H9 (cell line): ENCODE results near the gene HEXIM1. TPM values are rescaled to one million over a fixed set of nuclear protein-coding genes. Genes with fewer than 3 reads are reported as not detected.

Experiments
- DNase-seq: peaks from one replicate; pipeline ENCODE4 v3.0.0-alpha.2; 2017
- H2AFZ ChIP-seq: one replicate; pipeline ENCODE4 v1.6.1; 2013; ENCODE audit warnings: mild to moderate bottlenecking, low read length, control low read depth, moderate library complexity
- H2AK5ac ChIP-seq: 2 replicates; pipeline ENCODE4 v1.6.1; 2013; ENCODE audit warnings: low read length, control low read depth, mixed read lengths; ENCODE audit not compliant: insufficient read length
- H2BK120ac ChIP-seq: one replicate; pipeline ENCODE4 v1.6.1; 2013; ENCODE audit warnings: low read depth, mild to moderate bottlenecking, low read length, control low read depth, inconsistent platforms; ENCODE audit not compliant: poor library complexity, severe bottlenecking
- H2BK12ac ChIP-seq: 2 replicates; pipeline ENCODE4 v1.6.1; 2013; ENCODE audit warnings: low read length, control low read depth, mixed read lengths, low read depth; ENCODE audit not compliant: insufficient read length
- H2BK15ac ChIP-seq: 2 replicates; pipeline ENCODE4 v1.6.1; 2013; ENCODE audit warnings: low read depth, low read length, control low read depth
- H2BK20ac ChIP-seq: one replicate; pipeline ENCODE4 v1.6.1; 2013; ENCODE audit warnings: low read depth, mild to moderate bottlenecking, low read length, control low read depth, inconsistent platforms; ENCODE audit not compliant: poor library complexity, severe bottlenecking
- H2BK5ac ChIP-seq: 2 replicates; pipeline ENCODE4 v1.6.1; 2013; ENCODE audit warnings: low read length, control low read depth, mixed read lengths; ENCODE audit not compliant: insufficient read length
- H3K14ac ChIP-seq: 2 replicates; pipeline ENCODE4 v1.6.1; 2013; ENCODE audit warnings: low read length, control low read depth; ENCODE audit not compliant: insufficient read depth
- H3K18ac ChIP-seq: 2 replicates; pipeline ENCODE4 v1.6.1; 2013; ENCODE audit warnings: low read depth, mild to moderate bottlenecking, mixed read lengths, low read length, control low read depth; ENCODE audit not compliant: insufficient read length
- H3K23ac ChIP-seq: 2 replicates; pipeline ENCODE4 v1.6.1; 2013; ENCODE audit warnings: low read length, control low read depth, mixed read lengths, low read depth; ENCODE audit not compliant: insufficient read length
- H3K23me2 ChIP-seq: 2 replicates; pipeline ENCODE4 v1.6.1; 2013; ENCODE audit warnings: low read depth, mild to moderate bottlenecking, mixed read lengths, low read length, control low read depth; ENCODE audit not compliant: insufficient read length, poor library complexity, severe bottlenecking
- H3K27ac ChIP-seq: 2 replicates; pipeline ENCODE4 v1.5.1; 2013; ENCODE audit warnings: low read length, control low read depth, mixed read lengths, low read depth; ENCODE audit not compliant: insufficient read length
- H3K27me3 ChIP-seq: 2 replicates; pipeline ENCODE4 v1.6.1; 2013; ENCODE audit warnings: low read length, control low read depth, inconsistent platforms; ENCODE audit not compliant: insufficient read depth
- H3K4ac ChIP-seq: 2 replicates; pipeline ENCODE4 v1.6.1; 2013; ENCODE audit warnings: low read depth, mild to moderate bottlenecking, control low read depth, inconsistent platforms, low read length, moderate library complexity
- H3K4me1 ChIP-seq: 2 replicates; pipeline ENCODE4 v1.6.1; 2013; ENCODE audit warnings: low read length, control low read depth, inconsistent platforms; ENCODE audit not compliant: insufficient read depth
- H3K4me2 ChIP-seq: 2 replicates; pipeline ENCODE4 v1.6.1; 2013; ENCODE audit warnings: low read length, control low read depth, mixed read lengths; ENCODE audit not compliant: insufficient read length, insufficient read depth
- H3K56ac ChIP-seq: 2 replicates; pipeline ENCODE4 v1.6.1; 2013; ENCODE audit warnings: low read depth, mild to moderate bottlenecking, mixed read lengths, low read length, control low read depth; ENCODE audit not compliant: insufficient read length
- H3K79me1 ChIP-seq: 2 replicates; pipeline ENCODE4 v1.6.1; 2013; ENCODE audit warnings: low read depth, mild to moderate bottlenecking, moderate library complexity, low read length, control low read depth, inconsistent platforms; ENCODE audit not compliant: insufficient read depth, poor library complexity, severe bottlenecking
- H3K79me2 ChIP-seq: 2 replicates; pipeline ENCODE4 v1.6.1; 2013; ENCODE audit warnings: low read length, control low read depth, inconsistent platforms; ENCODE audit not compliant: insufficient read depth
- H3K9ac ChIP-seq: 2 replicates; pipeline ENCODE4 v1.6.1; 2013; ENCODE audit warnings: low read length, control low read depth, mixed read lengths; ENCODE audit not compliant: insufficient read length; ENCODE audit errors: extremely low read depth
- H3K9me3 ChIP-seq: one replicate; pipeline ENCODE4 v1.6.1; 2013; ENCODE audit warnings: low read depth, low read length, inconsistent platforms; ENCODE audit not compliant: control insufficient read depth
- H3T11ph ChIP-seq: one replicate; pipeline ENCODE4 v1.6.1; 2013; ENCODE audit warnings: mild to moderate bottlenecking, low read length, control low read depth, inconsistent platforms
- H4K20me1 ChIP-seq: one replicate; pipeline ENCODE4 v1.6.1; 2013; ENCODE audit not compliant: control insufficient read depth, insufficient read length, insufficient read depth
- H4K5ac ChIP-seq: 2 replicates; pipeline ENCODE4 v1.6.1; 2013; ENCODE audit warnings: low read depth, mild to moderate bottlenecking, mixed read lengths, low read length, control low read depth; ENCODE audit not compliant: insufficient read length
- H4K8ac ChIP-seq: replicated peaks from 2 replicates; pipeline ENCODE4 v1.6.1; 2013; ENCODE audit warnings: low read length, control low read depth, mixed read lengths, low read depth; ENCODE audit not compliant: insufficient read length
- H4K91ac ChIP-seq: 2 replicates; pipeline ENCODE4 v1.6.1; 2013; ENCODE audit warnings: low read depth, mild to moderate bottlenecking, moderate library complexity, mixed read lengths, low read length, control low read depth; ENCODE audit not compliant: insufficient read length
- H3K27ac Mint-ChIP-seq, 3 experiments: 2 replicates in 2 of 3; 3 replicates in 1 of 3; pipeline ENCODE4 v1.8.0; 2020 to 2021; ENCODE audit warnings: mixed read lengths in 3 of 3, mild to moderate bottlenecking in 1 of 3, moderate library complexity in 1 of 3
- H3K27me3 Mint-ChIP-seq: 2 replicates; pipeline ENCODE4 v1.8.0; 2021; ENCODE audit warnings: low read depth, mild to moderate bottlenecking, moderate library complexity, mixed read lengths
- H3K36me3 Mint-ChIP-seq, 3 experiments: 2 replicates in 2 of 3; 3 replicates in 1 of 3; pipeline ENCODE4 v1.8.0; 2020 to 2021; ENCODE audit warnings: low read depth in 3 of 3, mixed read lengths in 3 of 3; ENCODE audit not compliant: insufficient read depth in 1 of 3
- H3K4me1 Mint-ChIP-seq, 2 experiments: 2 replicates each; pipeline ENCODE4 v1.8.0; 2020; ENCODE audit warnings: mixed read lengths in 2 of 2
- H3K4me3 Mint-ChIP-seq, 2 experiments: 2 replicates in 1 of 2; 3 replicates in 1 of 2; pipeline ENCODE4 v1.8.0; 2020 to 2021; ENCODE audit warnings: mild to moderate bottlenecking in 2 of 2, mixed read lengths in 2 of 2, moderate library complexity in 1 of 2
- H3K9me3 Mint-ChIP-seq, 2 experiments: 2 replicates in 1 of 2; 3 replicates in 1 of 2; pipeline ENCODE4 v1.8.0; 2020; ENCODE audit warnings: mild to moderate bottlenecking in 2 of 2, mixed read lengths in 2 of 2, moderate library complexity in 1 of 2
- WGBS: extraction: QIAGEN DNeasy Blood & Tissue Kit; methylation state at CpG from one replicate; pipeline ENCODE4 v1.1.7; 2013; ENCODE audit warnings: missing lambda C conversion rate, low lambda C conversion rate, mixed read lengths; ENCODE audit not compliant: insufficient read length; ENCODE audit errors: extremely low coverage; 5-methylcytosine and 5-hydroxymethylcytosine counted together
- total RNA-seq: library from RNA; stranded (reverse); gene quantifications from 2 replicates; pipeline ENCODE4 v1.2.1, GENCODE V29; 2021
- TF ChIP-seq, protein P1 (sequence below): fragments of 200-600 bp; sonication (generic); conservative IDR thresholded peaks from 3 replicates; pipeline ENCODE4 v1.8.0; 2021; ENCODE audit warnings: antibody characterized with exemption, mild to moderate bottlenecking

HEXIM1 gene
- total RNA-seq, 1 experiment from 2014 or later = 32.4 TPM

DNA sequence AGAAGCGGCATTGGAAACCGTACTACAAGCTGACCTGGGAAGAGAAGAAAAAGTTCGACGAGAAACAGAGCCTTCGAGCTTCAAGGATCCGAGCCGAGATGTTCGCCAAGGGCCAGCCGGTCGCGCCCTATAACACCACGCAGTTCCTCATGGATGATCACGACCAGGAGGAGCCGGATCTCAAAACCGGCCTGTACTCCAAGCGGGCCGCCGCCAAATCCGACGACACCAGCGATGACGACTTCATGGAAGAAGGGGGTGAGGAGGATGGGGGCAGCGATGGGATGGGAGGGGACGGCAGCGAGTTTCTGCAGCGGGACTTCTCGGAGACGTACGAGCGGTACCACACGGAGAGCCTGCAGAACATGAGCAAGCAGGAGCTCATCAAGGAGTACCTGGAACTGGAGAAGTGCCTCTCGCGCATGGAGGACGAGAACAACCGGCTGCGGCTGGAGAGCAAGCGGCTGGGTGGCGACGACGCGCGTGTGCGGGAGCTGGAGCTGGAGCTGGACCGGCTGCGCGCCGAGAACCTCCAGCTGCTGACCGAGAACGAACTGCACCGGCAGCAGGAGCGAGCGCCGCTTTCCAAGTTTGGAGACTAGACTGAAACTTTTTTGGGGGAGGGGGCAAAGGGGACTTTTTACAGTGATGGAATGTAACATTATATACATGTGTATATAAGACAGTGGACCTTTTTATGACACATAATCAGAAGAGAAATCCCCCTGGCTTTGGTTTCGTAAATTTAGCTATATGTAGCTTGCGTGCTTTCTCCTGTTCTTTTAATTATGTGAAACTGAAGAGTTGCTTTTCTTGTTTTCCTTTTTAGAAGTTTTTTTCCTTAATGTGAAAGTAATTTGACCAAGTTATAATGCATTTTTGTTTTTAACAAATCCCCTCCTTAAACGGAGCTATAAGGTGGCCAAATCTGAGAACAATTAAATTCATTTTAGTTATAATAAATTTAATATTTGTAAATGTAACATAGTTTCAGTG is 1.7 kb downstream of the HEXIM1 start:
- no peaks in the 10 kb centered on the region for H3K27me3 ChIP-seq
- H2BK12ac ChIP-seq = no peak overlapping the region
- H3K36me3 Mint-ChIP-seq = peaks cover 0 to 5% (median 3%) of the 10 kb centered on the region in 3 experiments; a peak in 2 of 7 replicates
- H3T11ph ChIP-seq = no peak overlapping the region
- peaks cover 2% of the 10 kb centered on the region; the same call in 1 of the 2 replicates for H3K4me1 ChIP-seq
- no peak overlapping the region for H3K18ac ChIP-seq
- H4K8ac ChIP-seq = no peak overlapping the region
- no peaks in the 10 kb centered on the region; the same call in 1 of the 2 replicates for H3K79me2 ChIP-seq
- no peak overlapping the region for H2BK5ac ChIP-seq
- no peak overlapping the region for H3K56ac ChIP-seq
- peak overlapping the region; percentile 45 for H3K14ac ChIP-seq
- no peaks in the 10 kb centered on the region for H4K20me1 ChIP-seq
- peak overlapping the region; percentile 91 for H3K4me2 ChIP-seq
- H2BK15ac ChIP-seq = no peak overlapping the region
- H3K9me3 ChIP-seq = no peaks in the 10 kb centered on the region
- H2BK120ac ChIP-seq = no peak overlapping the region
- DNase-seq = peak; percentile 55
- H3K4ac ChIP-seq = no peak overlapping the region
- no peak overlapping the region for H3K27ac ChIP-seq
- H3K4me1 Mint-ChIP-seq = peaks cover 28 to 34% of the 10 kb centered on the region in 2 experiments
- no peak overlapping the region for H2AK5ac ChIP-seq
- no peaks in the 10 kb centered on the region; a peak in 1 of 5 replicates for H3K9me3 Mint-ChIP-seq
- peaks cover 16% of the 10 kb centered on the region for H3K23me2 ChIP-seq
- H2AFZ ChIP-seq = no peak overlapping the region
- TF ChIP-seq, protein P1, sequence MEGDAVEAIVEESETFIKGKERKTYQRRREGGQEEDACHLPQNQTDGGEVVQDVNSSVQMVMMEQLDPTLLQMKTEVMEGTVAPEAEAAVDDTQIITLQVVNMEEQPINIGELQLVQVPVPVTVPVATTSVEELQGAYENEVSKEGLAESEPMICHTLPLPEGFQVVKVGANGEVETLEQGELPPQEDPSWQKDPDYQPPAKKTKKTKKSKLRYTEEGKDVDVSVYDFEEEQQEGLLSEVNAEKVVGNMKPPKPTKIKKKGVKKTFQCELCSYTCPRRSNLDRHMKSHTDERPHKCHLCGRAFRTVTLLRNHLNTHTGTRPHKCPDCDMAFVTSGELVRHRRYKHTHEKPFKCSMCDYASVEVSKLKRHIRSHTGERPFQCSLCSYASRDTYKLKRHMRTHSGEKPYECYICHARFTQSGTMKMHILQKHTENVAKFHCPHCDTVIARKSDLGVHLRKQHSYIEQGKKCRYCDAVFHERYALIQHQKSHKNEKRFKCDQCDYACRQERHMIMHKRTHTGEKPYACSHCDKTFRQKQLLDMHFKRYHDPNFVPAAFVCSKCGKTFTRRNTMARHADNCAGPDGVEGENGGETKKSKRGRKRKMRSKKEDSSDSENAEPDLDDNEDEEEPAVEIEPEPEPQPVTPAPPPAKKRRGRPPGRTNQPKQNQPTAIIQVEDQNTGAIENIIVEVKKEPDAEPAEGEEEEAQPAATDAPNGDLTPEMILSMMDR = no peak
- H3K23ac ChIP-seq = no peak overlapping the region
- no CpG with 5 or more reads among the region's 56 CpGs for WGBS
- peak overlapping the region; percentile 78 for H3K9ac ChIP-seq
- no peaks in the 10 kb centered on the region; the same call in none of the 2 replicates for H3K27me3 Mint-ChIP-seq
- peak overlapping the region; percentile 98 to 99 for H3K4me3 Mint-ChIP-seq
- no peak overlapping the region for H4K91ac ChIP-seq
- H2BK20ac ChIP-seq = no peak overlapping the region
- H3K27ac Mint-ChIP-seq = peak overlapping the region; percentile 69 to 99 (median 97); a peak in 6 of 7 replicates
- H4K5ac ChIP-seq = no peak overlapping the region
- H3K79me1 ChIP-seq = peaks cover 4% of the 10 kb centered on the region
